HG03066 (cell line): ENCODE data around the gene CEP95.
"Not testable (repeated sequence)": the region's sequence is repeated elsewhere in the genome, so short reads cannot be mapped to it uniquely, and the experiment has no call there.

Source experiments
- ATAC-seq: cut with Tn5 transposase; IDR thresholded peaks from one replicate; pipeline ENCODE4 v1.9.1; 2021; ENCODE audit warnings: low read depth; ENCODE audit not compliant: unreplicated experiment

CEP95 gene

DNA sequence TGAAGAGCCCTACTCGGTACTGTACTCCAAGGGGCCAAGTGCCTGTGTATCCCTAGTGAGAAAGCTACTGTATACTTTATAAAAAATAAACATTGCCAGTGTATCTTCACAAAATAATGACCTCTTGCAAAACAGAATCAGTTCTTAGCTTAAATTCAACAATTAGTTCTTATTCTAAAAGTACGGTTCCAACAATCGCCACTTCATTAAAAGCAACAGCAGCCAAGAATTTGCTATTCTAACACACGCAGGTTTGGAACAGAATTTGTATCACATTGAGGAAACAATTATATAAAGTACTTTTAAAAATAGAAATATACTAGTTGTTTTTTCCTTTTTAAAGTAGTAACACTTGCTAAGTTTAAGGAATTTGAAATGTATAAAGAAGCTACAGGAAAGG lies 48.5 kb downstream of the CEP95 start:
- ATAC-seq = no peak

DNA sequence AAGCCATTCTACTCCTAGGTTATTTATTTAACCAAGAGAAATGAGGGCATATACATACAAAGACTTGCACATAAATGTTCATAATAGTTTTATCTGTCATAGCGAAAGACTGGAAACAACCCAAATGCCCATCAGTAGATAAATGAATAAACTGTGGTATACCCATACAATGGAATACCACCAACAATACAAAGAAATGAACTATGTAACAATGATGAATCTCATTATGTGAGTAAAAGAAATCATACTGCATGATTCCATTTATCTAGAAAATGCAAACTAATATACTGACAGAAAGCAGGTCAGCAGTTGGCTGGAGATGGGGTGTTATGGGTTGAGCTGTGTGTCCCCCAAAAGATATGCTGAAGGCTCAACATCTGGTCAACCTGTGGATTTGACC lies 57.3 kb downstream of the CEP95 start:
- ATAC-seq = no peak

DNA sequence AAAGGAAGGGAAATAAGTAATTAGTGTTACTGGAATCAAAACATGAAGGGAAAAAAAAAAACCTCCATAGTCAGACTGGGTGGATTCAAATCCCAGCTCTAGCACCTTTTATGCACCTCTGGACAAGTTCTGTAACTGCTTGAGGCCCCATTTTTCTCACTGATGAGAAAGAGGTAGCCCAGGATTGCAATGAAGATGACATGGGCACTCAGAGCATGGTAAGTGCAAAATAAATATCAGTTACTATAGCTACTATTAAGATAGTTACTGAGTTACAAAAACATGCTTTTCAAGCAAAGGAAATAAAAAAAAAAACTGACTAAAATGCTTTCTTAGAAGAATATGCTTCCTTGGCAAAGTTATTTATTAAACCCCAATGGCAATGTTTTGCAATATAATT lies 58.8 kb downstream of the CEP95 start:
- ATAC-seq = no peak

GRCh38 chr17:64571746-64572145 lies 65.0 kb downstream of the CEP95 start:
- ATAC-seq = no peak

DNA sequence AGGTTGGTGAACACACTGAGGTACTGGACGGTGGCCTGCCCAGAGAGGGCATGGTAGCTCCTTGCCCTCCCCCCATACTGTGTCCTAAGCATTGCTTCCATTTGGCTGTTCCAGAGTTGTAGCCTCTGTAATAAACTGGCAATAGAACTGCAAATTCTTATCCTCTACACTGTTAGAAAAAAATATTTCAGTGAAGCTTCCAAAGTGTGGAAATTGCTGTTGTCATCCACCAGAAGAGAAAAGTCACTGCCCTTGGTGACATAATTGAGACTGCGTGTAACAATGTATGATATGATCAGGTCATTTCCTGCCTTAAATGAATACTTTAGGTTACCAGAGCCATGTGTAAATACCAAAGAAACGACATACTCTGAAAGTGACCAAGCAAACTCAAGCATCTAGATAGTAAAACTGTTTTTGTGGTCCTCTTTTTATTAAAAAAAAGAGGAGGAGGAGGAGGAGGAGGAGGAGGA lies 65.9 kb downstream of the CEP95 start:
- ATAC-seq = no peak

DNA sequence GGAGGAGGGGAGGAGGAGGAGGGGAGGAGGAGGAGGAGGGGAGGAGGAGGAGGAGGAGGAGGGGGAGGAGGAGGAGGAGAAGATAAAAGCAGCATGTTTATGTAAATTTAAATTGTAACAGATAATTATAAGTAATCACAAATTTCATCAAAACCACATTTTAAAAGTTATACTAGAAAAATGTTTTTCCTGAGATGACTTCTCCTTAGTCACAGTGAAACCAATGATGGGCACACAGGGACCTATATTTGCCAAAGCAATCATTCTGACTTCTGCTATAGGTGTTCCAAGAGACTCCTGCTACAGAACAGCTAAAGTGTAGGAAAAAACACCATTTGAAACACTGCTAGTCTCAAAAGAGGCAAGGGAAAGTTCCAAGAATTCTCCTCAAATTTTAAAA lies 66.4 kb downstream of the CEP95 start:
- no peak for ATAC-seq

DNA sequence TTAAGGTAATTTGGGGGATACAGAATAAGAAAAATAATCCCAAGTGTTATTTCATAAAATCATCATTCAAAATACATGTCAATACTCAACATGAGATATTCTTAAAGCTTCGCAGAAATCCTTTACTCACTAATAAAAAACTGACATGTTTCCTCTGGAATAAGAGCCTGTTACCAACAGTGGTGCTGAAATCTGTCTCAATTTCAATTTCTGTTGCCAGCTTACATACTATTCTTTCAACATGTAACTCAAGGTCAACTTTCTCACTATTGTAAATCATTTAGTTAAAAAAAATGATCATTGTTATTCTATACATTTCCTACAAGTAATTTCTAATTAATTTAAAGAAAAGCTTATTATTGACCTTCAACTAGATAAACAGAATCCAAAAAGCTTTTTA lies 67.9 kb downstream of the CEP95 start:
- ATAC-seq = no peak

GRCh38 chr17:64575431-64575830 lies 68.7 kb downstream of the CEP95 start:
- no peak for ATAC-seq

DNA sequence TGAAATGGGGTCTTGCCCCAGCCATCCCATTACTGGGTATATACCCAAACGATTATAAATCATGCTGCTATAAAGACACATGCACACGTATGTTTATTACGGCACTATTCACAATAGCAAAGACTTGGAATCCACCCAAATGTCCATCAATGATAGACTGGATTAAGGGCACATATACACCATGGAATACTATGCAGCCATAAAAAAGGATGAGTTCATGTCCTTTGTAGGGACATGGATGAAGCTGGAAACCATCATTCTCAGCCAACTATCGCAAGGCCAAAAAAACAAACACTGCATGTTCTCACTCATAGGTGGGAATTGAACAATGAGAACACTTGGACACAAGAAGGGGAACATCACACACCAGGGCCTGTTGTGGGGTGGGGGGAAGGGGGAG lies 70.2 kb downstream of the CEP95 start:
- not testable (repeated sequence) for ATAC-seq

GRCh38 chr17:64579917-64580316 lies 73.1 kb downstream of the CEP95 start:
- ATAC-seq = no peak

DNA sequence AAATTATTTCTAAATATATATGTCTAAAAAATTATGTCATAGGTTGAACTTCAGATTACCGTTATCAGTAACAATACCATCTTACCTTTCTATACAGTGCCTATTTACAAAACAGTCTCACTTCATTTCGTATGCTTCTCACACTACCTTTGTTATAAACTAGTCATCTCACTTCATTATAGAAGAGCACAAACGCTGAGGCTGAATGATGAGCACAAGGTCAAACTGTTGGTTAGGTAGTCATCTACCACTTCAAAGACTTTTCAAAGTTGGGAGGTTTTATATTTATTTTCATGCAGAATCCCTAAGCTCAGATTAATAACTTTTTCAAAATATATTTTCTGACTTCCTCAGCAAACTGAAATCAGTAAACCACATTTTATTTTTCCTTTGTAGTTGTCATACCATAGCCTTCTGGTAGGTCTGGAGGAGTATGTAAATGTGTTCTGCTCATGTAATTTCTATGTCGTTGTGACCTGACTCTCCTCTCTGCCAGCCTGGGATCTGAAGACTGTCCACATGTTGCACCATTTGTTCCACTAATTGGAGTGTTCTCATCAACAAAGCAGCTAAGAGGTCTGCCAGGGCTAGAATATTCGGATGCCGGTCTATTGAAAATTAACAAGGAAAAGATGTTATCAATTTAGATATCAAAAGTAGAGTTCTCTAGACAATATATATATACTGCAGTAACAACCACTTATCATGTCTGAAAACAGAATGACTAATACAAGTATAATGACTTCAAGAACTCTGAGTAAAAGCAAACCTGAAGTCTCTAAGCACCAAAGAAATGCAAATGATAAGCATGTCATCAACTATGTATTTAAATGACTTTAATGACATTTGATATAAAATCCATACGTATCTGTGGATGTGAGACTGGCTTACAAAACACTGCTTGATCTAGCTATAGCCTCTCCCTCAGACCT lies 73.9 kb downstream of the CEP95 start:
- no peak for ATAC-seq

DNA sequence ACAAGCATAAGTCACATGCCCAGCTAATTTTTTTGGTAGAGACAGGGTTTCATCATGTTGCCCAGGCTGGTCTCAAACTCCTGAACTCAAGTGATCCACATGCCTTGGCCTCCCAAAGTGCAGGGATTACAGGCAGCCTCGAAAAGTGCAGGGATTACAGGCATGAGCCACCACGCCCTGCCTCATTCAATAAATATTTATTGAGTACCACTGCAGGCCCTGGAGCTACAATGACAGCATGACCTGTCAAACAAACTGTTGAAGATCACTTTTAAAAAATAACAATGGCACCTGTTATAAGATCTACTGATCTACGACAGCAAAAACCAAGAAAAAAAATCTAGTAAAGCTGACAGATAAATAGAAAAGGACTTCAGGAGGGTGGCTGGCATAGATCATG lies 76.3 kb downstream of the CEP95 start:
- no peak for ATAC-seq

DNA sequence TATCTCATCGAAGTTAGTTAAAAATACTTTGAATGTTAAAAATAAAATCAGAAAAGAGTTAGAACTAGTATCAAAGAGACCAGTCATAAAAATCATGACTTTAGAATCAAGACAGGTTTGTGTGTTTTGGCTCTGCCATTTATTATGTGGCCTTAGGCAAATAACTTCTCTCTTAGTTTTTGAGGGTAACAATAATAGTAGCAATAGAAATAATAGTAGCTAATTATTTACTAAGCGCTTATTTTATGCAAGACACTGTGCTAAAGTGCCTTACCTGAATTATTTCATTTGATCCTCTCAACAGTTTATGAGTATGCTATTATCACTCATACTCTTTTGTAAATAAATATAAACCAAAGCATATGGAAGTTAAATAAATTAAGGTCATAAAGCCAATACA lies 78.4 kb downstream of the CEP95 start:
- ATAC-seq = no peak
